ENCODE data around the gene RDH13.

DNA sequence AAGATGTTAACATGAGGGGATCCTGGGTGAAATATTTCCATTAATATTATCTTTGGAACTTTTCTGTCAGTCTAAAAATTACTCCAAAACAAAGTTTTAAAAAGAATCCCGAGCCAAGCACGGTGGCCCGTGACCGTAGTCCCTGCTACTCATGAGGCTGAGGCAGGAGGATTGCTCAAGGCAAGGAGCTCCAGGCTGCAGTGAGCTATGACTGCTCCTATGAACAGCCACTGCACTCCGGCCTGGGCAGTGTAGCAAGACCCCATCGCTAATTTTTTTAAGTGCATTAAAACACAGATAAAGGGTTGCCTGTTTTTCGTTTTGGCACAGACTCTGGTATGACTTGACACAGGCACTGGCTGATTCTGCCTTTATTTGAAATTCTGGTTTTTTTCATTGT, 31.8 kb downstream of the RDH13 start:
- TF ChIP-seq, protein P1, sequence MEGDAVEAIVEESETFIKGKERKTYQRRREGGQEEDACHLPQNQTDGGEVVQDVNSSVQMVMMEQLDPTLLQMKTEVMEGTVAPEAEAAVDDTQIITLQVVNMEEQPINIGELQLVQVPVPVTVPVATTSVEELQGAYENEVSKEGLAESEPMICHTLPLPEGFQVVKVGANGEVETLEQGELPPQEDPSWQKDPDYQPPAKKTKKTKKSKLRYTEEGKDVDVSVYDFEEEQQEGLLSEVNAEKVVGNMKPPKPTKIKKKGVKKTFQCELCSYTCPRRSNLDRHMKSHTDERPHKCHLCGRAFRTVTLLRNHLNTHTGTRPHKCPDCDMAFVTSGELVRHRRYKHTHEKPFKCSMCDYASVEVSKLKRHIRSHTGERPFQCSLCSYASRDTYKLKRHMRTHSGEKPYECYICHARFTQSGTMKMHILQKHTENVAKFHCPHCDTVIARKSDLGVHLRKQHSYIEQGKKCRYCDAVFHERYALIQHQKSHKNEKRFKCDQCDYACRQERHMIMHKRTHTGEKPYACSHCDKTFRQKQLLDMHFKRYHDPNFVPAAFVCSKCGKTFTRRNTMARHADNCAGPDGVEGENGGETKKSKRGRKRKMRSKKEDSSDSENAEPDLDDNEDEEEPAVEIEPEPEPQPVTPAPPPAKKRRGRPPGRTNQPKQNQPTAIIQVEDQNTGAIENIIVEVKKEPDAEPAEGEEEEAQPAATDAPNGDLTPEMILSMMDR (IDR thresholded peaks at IDR 0.05), result no peak
- no peak for TF ChIP-seq POLR2A (IDR thresholded peaks at IDR 0.05)

Measured in heart left ventricle (tissue), 13 donors.